Fibroblast of pulmonary artery (primary cell): Measurements from ENCODE around the gene HMX1.

Source experiments
- DNase-seq: peaks from one replicate; pipeline ENCODE4 v3.0.0-alpha.2; 2010; ENCODE audit warnings: low read depth
- H3K4me3 ChIP-seq: replicated peaks from 2 replicates; pipeline ENCODE4 v1.5.1; 2011; ENCODE audit warnings: low read depth, mild to moderate bottlenecking, control low read depth, low read length, moderate library complexity
- CTCF ChIP-seq: IDR thresholded peaks from 2 replicates; pipeline ENCODE4 v1.5.1; 2011; ENCODE audit warnings: mild to moderate bottlenecking, control low read depth, low read length, inconsistent platforms; ENCODE audit errors: missing control alignments

HMX1 gene

DNA sequence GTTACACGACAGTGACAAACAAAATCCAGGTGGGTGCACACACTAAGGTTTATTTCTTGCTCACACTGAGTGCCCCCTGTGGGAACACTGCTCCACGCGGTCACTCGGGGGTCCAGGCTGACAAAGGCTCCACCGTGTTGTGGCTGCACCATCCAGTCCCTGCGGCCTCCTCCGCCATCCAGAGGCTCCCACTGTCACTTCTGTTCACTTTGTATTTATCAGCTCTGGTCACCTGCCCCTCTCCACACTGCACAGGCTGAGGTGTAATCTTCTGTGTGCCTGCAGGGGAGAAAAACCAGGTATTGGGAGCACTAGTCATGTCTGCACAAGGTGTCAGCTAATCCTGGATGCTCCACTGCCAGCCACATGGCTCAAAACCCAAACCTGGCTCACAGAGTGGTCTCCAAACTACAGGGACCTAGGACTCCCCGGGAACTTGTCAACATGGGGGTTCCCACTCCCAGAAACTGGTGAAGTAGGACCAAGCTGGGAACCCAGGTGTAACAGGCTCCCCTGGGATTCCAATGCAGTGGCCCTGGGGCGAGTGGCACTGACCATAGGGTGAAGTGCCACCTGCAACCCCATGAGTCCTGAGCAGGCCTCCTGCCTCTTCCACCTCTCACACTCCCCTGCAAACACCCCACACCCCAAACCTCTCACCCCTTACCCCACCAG is 25.5 kb downstream of the HMX1 start:
- no peak for TF ChIP-seq CTCF
- no peak for DNase-seq
- no peak overlapping the region for H3K4me3 ChIP-seq

DNA sequence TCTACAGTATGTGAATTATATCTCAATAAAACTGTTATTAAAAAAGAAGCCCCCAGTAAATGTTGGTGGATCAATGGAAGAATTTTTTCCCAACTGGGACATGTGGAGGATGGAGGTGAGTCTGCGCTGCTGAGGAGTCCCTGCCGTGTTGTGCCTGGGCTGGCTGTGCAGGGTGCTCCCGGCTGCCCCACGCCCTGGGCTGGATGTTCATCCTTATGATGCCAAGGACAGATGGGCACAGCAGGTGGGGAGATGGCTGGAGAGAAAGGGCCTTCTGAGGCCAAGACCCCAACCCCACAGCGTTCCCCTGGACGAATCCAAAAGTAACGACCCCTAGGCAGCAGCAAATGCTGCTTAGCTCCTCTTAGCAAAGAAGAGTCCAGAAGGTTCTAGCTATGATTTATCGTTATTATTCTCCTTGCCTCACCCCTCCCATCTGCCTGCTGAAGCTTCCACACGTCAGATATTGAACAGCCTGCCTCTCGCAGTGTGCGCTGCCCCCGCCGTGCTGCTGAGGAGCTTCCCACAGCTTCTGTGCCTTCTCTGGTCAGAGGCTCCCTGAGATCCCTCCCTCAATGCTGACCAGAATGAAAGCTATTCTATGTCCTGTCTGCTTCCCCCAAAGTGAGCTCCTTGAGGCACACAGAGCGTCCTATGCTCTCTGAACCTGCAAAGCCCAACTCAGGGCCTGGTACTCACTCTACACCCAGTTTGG is 26.5 kb downstream of the HMX1 start:
- no peak overlapping the region for H3K4me3 ChIP-seq
- TF ChIP-seq CTCF, result no peak
- no peak for DNase-seq

DNA sequence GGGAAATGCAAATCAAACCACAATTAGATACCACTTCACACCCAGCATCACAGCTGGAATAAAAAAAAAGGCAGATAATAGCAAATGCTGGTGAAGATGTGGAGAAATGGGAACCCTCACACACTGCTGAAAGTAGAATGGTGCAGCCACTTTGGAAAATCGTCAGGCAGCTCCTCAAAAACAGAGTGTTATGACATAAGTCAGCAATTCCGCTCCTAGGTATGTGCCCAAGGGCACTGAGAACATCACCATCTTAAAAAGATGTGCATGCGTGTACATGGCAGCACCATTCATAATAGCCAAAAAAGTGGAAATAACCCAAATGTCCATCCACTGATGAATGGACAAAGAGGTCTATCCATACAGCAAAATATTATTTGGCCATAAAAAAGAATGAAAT is 28.0 kb downstream of the HMX1 start:
- DNase-seq, result no peak
- TF ChIP-seq CTCF, result no peak
- no peak overlapping the region for H3K4me3 ChIP-seq

DNA sequence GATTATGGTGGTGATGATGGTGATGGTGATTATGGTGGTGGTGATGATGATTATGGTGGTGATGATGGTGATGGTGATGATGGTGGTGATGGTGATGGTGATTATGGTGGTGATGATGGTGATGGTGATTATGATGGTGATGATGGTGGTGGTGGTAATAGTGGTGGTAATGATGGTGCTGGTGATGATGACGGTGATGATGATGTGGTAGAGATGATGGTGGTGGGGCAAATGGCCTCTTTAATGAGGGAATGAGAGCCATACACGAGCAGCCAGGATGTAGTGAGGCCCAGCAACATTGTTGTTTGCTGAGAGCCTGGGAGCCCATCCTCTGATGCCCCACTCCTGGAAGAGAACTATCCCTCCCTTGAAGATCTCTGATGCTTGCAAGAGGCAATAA is 29.0 kb downstream of the HMX1 start:
- no peak overlapping the region for H3K4me3 ChIP-seq
- TF ChIP-seq CTCF, result no peak
- DNase-seq, result no peak

- no peak for DNase-seq
- TF ChIP-seq CTCF, result no peak
- H3K4me3 ChIP-seq, result no peak overlapping the region
Measured at GRCh38 chr4:8841678-8842268, 29.9 kb downstream of the HMX1 start.

DNA sequence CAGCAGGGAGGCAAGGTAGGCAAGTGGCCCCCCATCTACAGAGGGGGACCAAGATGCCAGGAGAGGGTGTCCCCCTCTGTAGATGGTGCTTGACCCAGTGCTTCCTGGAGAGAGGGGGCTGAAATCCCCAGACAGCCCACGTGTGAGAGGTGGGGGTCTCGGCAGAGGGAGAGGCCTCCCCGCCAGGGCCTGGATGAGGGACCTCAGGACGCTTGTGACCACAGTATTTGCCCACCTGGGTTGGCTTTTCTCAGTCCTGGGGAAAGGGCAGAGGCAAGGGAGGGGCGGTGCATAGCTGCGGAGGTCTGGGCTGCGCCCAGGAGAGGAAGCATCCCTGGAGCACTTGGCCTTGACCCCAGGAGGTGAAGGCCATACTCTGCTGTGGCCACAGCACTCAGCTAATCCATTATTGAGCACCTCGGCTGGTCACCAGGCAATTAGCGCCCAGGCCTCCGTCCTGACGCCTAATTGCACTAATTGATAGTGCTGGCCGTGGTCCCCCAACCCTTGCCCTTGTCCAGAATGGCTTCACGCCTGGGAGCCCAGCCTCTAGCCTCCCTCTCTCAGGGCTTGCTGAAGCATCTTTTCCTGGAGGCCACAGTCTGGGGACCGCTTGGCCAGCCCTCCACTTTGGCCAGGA is 30.7 kb downstream of the HMX1 start:
- H3K4me3 ChIP-seq, result no peak overlapping the region
- no peak for DNase-seq
- TF ChIP-seq CTCF, result no peak
